GM19395 (cell line): Measurements from ENCODE around the gene TRMU.

Source experiments
- ATAC-seq: cut with Tn5 transposase; IDR thresholded peaks from one replicate; pipeline ENCODE4 v1.9.1; 2021; ENCODE audit warnings: mild to moderate bottlenecking, moderate library complexity; ENCODE audit not compliant: unreplicated experiment

The TRMU gene, protein sequence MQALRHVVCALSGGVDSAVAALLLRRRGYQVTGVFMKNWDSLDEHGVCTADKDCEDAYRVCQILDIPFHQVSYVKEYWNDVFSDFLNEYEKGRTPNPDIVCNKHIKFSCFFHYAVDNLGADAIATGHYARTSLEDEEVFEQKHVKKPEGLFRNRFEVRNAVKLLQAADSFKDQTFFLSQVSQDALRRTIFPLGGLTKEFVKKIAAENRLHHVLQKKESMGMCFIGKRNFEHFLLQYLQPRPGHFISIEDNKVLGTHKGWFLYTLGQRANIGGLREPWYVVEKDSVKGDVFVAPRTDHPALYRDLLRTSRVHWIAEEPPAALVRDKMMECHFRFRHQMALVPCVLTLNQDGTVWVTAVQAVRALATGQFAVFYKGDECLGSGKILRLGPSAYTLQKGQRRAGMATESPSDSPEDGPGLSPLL

DNA sequence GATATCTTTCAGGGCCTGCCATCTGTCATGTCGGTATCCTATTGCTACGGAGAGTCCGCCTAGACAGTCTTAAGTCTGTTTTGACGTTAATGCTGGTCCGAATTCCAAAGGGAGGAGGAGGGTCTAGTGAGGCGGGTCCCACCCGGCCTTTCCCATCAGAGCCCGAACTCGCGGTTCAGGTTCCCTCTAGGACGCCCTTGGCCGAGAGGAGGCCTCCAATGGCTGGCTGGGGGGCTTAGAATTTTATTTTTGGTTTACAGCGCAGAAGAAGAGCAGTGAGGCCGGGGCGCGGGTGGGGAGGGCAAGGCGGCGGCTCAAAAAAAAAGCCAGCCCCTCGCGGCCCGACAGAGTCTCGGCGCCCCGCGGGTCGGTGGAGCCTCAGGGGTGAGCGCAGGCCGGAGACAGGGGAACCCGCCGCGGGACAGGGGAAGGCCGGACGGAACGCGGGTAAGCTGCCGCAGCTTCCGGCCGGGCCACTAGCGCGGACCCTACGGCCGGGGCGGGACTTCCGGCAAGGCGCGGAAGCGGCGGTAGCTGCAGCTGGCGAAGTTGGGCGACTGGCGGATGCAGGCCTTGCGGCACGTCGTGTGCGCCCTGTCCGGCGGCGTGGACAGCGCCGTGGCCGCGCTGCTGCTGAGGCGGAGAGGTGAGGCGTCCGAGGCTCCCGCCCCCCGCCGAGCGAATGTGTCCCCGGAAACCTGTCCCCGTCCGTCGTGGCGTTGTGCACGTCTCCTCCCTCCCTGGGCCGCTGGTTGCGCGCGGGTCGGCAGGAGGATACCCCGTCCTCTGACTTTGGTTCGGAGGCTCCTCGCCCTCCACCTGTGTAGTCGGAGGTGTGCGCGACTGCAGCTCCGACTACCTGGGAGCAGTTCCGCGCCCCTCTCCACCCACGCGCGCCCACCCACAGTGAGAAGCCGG is at the start of gene TRMU:
TRMU (plus strand) TSS at position 514 of the 918 bp plus-strand sequence; CDS start at position 565, 51 bp downstream.
- ATAC-seq: peak; percentile 84

- no peak for ATAC-seq
Measured at GRCh38 chr22:46286006-46286405, 49.5 kb upstream of the TRMU start.

DNA sequence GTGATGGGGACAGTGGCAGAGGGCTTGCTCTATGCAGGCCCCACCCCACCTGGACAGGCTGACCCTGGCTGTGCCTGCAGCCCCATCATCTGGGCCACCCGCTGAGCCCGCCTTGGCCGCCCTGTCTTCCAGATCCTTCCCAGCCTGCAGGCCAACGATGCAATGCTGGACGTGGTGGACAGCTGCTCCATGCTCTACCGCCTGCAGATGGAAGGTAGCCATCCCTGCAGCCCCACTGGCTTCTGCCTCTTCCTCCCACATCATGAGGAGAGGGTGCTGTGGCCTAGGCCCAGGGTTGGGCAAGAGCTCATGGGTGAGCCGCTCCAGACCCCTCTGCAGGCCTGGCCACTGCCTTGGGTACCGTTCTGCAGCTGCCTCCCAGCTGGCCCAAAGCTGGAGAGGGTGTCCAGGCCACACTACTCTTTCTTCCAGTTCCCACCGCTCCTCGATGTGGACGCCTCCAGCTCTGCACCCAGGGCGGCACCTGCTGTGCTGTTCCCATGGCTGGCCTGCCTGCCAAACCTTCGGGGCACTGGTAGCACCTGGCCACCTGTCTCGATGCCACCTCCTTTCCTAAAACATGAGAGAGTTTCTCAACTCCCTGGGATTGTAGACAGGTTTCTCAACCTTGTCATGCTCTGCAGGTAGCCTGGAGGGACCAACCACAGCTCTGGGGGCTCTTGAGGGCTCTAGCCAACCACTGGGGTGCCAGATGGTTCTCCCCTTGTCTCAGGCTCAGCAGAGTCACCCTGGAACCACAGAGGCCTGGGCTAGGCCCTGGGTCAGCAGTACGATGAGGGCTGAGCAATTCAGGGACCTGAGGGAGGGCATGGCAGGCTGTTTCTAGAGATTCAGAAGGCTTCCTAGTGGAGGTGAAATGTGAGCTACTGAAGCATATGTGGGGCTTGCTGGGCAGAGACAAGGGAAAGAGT is 48.3 kb upstream of the TRMU start:
- ATAC-seq: no peak

- ATAC-seq: peak; percentile 71
Measured at GRCh38 chr22:46287873-46288751, 47.4 kb upstream of the TRMU start.

GRCh38 chr22:46288846-46289243 is 46.7 kb upstream of the TRMU start:
- ATAC-seq: no peak

- ATAC-seq: no peak
Measured at GRCh38 chr22:46289244-46289891, 46.1 kb upstream of the TRMU start.

GRCh38 chr22:46290121-46290842 is 45.2 kb upstream of the TRMU start:
- ATAC-seq: no peak

GRCh38 chr22:46290843-46291785 is 44.4 kb upstream of the TRMU start:
- no peak for ATAC-seq

- no peak for ATAC-seq
Measured at GRCh38 chr22:46292173-46292572, 43.3 kb upstream of the TRMU start.

DNA sequence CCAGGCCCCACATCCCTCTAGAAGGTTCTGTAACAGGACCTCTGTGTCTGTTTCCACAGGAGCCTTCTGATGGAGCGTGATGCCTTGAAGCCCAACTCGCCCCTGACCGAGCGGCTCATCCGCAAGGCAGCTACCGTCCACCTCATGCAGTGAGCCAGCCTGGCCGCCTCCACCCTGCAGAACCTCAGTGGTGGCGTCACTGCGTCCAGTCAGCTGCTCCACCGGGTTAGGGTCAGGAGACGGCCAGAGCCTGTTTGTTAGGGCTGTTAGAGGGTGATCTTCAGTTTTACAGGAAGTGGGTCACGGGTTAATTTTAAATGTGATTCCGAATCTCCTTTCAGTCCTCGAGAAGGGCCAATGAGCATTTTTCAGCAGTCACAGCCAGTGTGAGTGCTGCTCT is 42.8 kb upstream of the TRMU start:
- ATAC-seq: no peak

- no peak for ATAC-seq
Measured at GRCh38 chr22:46293577-46294260, 41.8 kb upstream of the TRMU start.

DNA sequence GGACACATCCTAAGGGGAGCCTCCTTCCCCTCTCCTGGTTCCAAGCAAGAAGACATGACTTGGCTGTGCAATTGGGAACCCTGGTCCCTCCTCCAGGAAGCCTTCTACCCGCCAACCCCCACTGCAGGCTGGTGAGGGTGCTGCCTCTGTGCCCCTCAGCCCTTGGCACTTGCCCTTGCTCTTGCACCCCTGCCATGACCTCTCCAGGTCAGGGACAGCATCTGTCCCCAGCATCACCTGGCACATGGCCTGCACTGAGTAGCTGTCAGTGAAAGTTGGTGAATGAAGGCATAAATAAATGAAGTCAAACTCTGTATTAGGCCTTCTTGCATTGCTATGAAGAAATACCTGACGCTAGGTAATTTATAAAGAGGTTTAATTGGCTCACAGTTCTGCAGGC is 40.7 kb upstream of the TRMU start:
- ATAC-seq: no peak

- ATAC-seq: no peak
Measured at GRCh38 chr22:46295277-46295971, 40.1 kb upstream of the TRMU start.

- ATAC-seq: peak; percentile 93
Measured at GRCh38 chr22:46296257-46297150, 39.0 kb upstream of the TRMU start, which contains the start of gene GTSE1. GTSE1 (plus strand) TSS chr22:46296870; CDS start chr22:46297401, 531 bp downstream.

DNA sequence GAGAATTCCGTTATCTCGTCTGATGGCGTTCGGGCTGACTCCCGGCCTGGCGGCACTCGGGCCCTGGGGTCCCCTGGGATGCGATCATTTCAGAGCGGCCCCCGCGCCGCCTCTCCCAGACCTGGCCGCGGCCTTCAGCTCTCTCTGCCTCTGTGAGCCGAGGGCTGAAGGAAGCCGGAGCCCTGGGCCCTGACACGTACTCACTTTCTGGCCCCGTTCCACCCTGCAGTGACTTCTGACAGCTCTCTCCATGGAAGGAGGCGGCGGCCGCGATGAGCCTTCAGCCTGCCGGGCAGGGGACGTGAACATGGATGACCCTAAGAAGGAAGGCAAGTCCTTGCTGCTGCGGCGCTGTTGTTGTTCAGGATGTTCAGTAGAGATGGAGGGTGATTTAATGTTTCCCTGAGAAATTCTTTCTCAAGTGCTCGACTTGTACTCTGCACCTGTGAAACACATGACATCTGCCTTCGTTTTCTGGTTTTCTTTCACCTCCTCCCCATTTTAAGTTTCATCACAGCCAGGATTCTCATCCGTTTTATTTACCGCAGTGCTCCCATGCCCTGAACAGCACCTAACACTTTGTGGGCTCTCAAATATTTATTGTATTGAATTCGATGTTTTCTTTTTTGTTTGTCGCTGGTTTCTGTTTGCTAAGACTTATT is 38.2 kb upstream of the TRMU start:
- peak; percentile 8 for ATAC-seq
